GM21526 (cell line): ENCODE results near the gene TNFRSF8.
"Not testable (repeated sequence)": the region's sequence is repeated elsewhere in the genome, so short reads cannot be mapped to it uniquely, and the experiment has no call there.

Experiments
- ATAC-seq: cut with Tn5 transposase; IDR thresholded peaks from one replicate; pipeline ENCODE4 v1.9.1; 2021; ENCODE audit warnings: moderate library complexity; ENCODE audit not compliant: unreplicated experiment, low FRiP score

TNFRSF8 gene

DNA sequence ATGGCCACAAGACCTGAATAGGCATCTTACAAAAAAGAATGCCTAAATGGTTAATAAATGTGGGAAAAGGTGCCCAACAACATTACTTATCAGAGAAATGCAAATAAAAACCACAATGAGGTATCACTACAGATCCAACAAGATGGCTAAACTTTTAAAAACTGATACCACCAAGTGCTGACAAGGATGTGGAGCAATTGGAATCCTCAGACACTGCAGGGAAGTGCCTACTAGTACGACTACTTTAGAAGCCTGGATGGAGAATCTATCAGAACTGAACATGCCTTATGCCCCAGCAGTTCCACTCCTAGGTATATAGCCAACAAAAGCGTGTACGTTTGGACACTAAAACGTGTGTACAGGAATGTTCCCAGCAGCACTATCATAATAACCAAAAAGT lies 19.9 kb downstream of the TNFRSF8 start:
- ATAC-seq = no peak

DNA sequence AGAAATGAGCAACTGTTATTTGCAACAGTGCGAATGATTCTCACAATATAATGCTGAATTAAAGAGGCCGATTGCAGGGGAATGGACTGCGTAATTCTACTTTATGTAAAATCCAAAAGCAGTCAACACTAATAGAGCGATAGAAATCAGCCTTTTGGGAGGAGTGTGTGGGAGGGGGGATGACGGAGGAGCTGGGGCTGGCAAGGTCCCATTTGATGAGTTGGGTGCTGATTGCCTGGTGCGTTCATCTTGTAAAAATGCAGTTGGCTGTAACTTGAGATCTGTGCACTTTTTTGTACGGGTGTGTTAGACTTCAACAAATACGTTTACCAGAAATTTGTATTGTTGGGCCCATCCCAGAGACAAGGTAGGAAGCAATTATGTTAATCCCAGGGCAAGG lies 20.7 kb downstream of the TNFRSF8 start:
- no peak for ATAC-seq

DNA sequence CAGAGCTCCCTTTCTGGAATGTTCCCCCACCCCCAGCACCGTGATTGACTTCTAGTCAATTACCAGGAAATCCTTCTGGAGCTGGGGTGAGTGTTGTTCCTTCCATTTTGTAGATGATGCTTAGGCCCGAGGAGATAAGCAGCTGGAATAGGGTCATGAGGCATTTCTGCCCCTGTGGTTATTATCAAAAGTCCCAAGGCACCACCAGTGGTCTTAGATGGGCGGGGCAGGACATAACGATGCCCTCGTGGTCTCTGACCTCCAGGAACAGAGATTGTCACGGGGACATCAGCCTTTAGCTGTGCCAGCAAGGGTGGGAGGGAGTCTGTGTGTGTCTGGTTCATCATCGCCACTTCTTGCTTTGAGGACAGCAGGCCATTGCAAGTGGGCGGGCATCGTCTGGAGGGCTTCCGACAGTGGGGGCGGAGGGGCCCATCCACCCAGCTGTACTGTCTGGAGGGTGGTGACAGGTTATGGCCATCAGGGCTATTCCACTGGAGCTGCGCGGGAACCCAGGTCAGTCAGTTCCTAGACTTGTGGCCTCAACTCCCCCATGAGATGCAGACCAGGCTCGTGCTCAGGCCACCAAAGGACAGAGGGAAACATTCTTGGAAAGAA lies 22.6 kb downstream of the TNFRSF8 start:
- ATAC-seq = no peak

DNA sequence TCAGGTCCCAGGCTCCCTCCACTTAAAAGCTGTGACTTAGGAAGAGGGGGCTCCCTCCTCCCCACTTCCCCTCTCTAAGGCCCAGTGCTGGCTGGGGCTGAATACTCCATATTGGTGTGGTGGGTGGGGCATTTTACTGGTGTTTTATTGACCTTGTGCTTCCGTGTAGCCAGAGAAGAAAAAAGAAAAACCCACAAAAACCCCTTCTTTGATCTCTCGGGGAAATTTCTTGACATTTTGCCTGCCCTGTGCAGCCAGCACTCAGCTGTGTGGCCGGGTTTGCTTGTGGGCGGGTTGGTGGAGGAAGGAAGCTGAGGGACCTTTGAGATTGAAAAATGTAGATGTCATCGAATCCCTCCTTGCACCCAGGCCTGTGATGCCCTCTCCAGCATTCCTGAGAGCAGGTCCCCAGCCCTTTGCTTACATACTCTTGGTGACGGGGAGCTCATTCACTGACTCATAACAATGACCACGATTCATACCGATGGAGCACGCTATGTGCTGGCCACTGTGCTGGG lies 24.8 kb downstream of the TNFRSF8 start:
- no peak for ATAC-seq

DNA sequence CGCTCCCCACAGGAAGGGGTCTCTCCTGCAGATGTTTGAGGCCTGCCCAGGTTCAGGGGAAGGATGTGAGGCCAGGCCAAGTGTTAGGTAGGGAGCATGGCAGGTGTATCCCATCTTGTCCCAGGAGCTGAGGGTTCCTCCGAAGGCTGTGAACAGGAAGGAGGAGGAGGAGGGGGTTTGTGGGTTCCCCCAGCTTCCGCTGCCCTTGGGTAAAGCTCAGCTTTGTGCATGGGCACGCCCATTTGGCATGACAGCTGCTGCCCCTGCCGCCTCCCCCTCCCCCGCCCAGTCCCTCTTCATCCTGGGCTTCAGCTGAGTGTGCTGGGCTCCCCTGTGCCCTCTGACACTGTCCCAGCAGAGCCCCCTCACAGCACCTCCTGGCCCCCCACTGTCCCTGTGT lies 25.5 kb downstream of the TNFRSF8 start:
- no peak for ATAC-seq

DNA sequence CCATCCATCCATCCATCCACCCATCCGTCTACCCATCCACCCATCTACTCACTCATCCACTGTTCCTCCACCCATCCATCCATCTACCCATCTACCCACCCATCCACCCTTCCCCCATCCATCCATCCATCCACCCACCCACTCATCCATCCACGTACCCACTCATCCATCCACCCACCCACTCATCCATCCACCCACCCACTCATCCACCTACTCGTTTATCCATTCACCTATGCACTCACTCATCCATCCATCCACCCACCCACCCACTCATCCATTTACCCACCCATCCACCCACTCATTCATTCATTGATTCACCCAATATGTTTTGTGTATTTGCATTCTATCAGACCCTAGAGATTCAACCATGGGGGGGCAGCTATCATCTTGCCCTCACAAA lies 27.2 kb downstream of the TNFRSF8 start:
- no peak for ATAC-seq

DNA sequence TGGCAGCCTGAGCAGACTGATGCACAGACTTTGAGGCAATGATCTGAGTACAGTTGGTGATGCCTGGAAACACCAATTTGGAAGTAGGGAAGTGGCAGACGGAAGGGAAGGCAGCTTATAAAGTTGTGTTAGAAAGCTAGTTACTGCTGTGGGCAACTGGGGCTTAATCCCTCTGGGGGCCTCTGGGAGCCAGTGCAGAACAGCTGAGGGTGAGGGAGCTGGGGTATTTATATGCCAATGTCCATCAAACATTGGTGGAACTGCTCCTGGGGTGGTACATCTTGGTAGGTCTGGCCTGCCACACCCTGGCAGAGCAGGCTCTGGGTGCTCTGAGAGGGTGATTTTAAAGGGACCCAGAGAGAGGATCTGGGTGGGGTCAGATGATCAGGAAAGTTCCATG lies 28.1 kb downstream of the TNFRSF8 start:
- no peak for ATAC-seq

DNA sequence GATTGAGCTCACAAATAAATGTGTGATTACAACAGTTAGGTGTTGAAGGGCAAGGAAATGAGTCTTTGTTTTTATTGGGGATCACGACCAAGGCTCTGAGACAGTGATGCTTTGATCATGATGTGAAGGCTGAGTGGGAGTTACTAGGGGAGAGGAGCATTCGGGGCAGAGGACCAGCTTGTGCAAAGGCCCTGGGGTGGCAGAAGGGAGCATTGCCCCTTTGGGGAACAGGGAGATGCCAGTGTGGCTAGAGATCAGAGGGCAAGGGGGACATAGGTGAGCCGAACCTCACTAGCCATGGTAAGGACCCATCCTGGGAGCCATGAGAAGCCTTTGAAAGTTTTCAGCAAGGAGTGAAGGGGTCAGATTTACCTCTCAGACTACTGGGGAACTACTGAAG lies 31.1 kb downstream of the TNFRSF8 start:
- ATAC-seq = no peak

DNA sequence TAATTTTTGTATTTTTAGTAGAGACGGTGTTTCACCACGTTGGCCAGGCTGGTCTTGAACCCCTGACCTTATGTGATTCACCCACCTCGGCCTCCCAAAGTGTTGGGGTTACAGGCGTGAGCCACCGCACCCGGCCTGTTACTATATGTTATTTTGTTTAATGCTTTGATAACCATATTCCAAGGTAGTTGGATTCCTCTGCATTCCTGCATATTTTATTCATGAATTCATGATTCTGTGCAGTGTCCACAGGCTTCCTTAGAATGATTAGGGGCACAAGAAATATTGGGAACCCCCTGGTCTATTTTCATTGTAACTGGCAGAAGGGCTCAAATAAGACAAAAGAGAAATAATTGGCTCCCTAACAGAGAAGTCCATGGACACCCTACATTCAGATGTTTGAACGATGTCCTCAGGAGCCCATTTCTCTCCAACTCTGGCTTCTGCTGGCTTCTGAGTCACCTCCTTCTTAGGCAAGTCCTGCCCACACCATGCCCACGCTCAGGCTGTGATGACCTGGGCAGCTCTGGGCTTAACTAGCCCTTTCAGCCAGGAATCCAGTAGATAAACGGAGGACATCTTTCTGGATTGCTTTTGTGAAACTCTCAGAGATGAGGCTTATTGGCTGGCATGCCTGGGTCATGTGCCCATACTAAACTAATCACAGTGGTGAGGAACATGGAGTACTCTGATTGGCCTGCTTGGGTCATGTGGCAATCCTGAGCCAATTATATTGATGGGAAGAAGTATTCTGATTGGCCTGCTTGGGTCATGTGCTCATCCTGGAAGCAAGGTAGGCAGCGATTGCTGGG lies 32.6 kb downstream of the TNFRSF8 start:
- ATAC-seq = no peak

DNA sequence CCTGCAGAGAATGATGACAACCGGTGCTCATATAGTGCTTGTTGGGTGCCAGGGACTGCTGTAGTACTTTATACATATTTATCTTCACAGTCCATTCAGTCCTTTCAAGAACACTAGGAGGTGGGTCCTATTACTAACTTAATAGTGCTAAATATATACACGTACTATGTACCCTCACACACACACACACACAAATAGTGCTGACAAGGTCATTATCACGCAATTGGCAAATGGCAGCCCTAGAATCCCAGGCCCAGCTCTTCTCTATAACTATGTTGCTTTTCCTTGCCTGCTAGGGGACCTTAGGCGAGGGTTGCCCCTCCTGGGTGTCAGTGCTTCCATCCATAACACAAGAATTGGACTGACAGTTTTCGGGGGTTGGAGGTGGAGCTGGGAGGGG lies 33.5 kb downstream of the TNFRSF8 start:
- ATAC-seq = no peak

DNA sequence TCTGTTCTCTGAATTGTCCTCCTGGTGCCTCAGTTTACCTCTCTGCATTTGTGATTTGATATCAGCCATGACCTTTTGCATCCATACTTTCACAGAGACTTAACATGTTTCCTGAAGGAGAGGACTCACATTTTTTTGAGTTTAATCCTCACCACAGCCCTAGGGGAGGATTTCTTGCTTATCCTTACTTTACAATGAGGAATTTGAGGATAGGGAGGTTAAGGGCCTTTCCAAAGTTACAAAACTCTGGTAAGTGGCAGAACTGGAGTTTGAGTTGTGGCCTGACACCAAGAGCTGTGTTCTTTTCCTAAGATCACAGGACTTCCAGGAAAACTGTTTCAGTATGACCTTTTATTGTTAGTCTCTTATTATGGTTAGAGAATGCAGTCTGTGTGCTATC lies 34.2 kb downstream of the TNFRSF8 start:
- no peak for ATAC-seq

DNA sequence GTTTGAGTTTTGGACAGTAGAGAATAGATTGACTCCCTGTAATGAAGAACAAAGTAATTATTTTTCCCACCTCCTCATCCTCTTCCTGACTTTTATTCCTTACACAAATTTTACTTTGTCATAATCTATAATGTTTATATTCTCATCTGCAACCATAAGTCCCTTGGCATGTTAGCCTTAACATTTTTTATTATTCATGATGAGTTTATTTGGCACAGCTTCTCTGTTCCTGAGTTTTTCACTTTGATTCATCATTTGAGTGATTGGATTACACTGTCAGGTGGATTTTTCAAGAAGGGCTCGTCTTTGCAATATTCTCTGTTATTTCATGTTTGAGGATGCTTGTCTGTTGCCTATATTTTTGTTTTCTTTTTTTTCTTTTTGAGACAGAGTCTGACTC lies 35.7 kb downstream of the TNFRSF8 start:
- ATAC-seq = no peak

DNA sequence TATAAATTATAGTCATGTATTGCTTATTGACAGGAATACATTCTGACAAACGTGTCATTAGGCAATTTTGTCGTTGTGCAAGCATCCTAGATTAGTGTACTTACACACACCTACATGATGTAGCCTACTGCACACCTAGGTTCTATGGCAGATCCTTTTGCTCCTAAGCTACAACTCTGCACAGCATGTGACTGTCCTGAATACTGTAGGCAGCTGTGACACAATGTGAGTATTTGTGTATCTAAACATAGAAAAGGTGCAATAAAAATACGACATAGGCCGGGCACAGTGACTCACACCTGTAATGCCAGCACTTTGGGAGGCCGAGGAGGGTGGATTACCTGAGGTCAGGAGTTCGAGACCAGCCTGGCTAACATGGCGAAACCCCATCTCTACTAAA lies 36.5 kb downstream of the TNFRSF8 start:
- no peak for ATAC-seq

DNA sequence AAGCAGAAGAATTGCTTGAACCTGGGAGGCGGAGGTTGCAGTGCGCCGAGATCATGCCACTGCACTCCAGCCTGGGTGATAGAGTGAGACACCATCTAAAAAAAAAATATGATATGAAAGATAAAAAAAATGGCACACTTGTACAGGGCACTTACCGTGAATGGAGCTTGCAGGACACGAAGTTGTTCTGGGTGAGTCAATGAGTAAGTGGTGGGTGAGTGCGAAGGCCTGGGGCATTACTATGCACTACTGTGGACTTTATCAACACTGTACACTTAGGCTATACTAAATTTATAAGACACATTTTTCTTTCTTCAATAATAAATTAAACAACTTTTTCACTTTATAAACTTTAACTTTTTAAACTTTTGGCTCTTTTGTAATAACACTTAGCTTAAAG lies 37.0 kb downstream of the TNFRSF8 start:
- no peak for ATAC-seq

DNA sequence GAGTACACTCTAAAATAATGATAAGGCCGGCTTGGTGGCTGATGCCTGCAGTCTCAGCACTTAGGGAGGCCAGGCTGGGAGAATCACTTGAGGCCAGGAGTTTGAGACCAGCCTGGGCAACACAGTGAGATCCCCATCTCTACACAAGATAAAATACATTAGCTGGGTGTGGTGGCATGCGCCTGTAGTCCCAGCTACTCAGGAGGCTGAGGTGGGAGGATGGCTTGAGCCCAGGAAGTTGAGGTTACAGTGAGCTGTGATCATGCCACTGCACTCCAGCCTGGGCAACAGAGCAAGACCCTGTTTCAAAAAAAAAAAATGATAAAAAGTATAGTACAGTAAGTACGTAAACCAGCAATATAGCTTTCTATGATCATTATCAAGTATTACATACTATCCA lies 38.0 kb downstream of the TNFRSF8 start:
- not testable (repeated sequence) for ATAC-seq

DNA sequence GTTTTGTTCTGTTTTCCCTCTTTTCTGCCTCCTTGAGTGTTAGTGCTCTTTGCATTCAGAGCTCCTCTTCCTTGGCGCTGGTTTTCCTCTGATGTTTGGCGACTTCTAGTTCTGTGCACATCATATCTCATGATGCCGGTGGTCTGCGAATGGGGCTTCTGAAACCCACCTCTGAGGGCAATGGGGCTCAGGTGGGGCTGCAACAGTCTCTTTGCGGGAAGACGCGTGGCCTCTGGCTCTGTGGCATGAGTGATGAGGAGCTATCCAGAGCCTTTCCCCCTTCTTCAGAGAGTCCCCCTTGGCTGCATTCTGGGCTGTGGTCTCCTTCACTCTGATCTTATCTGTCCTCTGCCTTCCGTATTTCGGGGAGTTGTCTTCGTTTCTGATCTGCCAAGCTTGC lies 39.0 kb downstream of the TNFRSF8 start:
- ATAC-seq = no peak

DNA sequence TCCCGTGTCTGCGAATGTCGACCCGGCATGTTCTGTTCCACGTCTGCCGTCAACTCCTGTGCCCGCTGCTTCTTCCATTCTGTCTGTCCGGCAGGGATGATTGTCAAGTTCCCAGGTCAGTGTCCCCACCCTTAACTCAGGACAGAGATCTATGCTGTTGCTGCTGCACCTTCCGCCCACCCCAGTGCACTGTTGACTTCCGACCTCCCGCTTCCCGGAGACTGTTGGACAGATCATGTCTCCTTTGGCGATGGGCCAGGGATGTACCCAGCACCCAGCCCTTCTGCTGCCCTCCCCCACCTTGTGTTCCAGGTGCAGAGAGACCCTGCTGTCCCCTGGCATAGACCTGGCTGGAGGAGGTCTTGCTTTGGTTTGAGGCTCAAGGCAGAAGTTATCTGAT lies 41.3 kb downstream of the TNFRSF8 start:
- no peak for ATAC-seq

DNA sequence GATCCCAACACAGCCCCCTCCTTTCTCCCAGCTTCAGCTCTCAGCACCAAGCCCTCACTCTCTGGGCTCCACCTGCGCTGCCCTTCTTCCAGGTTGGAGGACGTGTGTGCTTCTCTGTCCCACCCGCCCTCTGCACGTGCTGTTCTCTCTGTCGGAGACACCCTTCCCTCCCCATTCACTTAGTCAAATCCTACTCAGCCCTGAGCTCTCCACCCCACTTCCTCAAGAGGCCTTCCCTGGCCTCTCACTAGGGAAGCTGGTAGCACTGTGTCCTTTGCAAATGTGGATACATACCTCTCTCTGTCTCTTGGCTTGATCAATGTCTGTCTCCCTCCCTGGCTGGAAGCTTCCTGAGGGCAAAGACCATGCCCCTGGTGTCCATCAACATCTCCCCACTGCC lies 43.0 kb downstream of the TNFRSF8 start:
- ATAC-seq = no peak

DNA sequence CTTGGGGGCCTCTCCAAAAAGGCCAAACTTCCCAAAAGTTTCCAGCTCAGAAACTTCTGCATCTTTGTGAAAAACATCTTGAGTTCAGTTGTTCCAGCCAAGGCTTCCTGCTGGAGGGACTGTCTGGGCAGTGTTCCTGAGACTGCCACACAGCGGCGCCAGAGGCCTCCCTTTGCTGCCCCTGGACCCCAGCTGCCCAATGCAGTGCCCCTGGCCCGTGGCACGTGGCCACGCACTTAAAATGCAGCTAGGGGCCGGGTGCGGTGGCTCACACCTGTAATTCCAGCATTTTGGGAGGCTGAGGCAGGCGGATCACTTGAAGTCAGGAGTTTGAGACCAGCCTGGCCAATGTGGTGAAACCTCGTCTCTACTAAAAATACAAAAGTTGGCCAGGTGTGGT lies 43.8 kb downstream of the TNFRSF8 start:
- ATAC-seq = not testable (repeated sequence)

DNA sequence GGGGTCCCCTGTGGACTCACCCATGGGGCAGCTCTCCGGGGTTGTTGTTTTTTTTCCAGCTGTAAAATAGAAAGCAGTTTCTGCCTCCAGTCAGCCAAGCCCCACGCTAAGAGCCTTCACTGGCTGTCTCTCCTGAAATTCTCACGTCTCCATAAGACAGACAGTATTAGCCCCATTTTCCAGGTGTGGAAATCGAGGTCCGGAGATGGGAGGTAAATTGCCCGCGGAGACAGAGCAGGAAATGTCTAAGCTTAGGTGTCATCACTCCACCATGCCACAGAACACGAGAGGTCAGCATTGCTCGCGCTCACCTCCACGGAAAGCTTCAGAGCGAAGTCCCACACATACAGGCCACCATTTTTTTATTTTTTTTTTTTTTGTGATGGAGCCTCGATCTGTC lies 44.6 kb downstream of the TNFRSF8 start:
- ATAC-seq = no peak

DNA sequence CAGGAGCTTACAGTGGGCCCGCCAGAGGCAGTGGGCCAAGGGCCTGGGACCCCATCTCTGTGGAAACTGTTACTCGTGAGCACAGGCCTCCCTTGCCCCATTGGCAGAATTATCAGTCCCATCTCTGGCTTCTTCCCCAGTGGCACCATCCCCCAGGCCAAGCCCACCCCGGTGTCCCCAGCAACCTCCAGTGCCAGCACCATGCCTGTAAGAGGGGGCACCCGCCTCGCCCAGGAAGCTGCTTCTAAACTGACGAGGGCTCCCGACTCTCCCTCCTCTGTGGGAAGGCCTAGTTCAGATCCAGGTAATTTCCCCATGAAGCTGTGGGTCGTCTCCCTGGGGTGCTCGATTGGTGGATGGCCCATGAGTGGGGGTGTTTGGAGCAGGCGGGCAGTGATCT lies 46.8 kb downstream of the TNFRSF8 start:
- ATAC-seq = no peak

DNA sequence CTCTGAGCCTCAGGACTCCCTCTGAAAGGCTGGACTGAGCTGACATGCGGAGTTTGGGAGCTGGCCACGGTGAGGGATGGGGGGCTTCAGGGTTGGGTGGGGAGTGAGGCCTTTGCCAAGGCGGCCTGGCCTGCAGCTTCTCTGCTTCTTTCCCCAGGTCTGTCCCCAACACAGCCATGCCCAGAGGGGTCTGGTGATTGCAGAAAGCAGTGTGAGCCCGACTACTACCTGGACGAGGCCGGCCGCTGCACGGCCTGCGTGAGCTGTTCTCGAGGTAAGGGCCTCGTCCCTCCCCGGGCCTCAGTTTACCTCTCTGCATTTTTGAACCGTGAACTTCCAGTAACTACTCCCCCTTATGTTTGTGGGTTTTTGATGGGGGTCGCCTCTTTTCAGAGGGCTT lies 48.6 kb downstream of the TNFRSF8 start:
- no peak for ATAC-seq
